Smooth muscle cell (in vitro differentiated cells): Measurements from ENCODE around the gene FITM2. TPM values are rescaled to one million over a fixed set of nuclear protein-coding genes. Genes with fewer than 3 reads are reported as not detected.

Source experiments
- DNase-seq: peaks from one replicate; lab custom pipeline; 2025; ENCODE audit not compliant: unreplicated experiment; lab: John Stamatoyannopoulos, UW
- H2AFZ ChIP-seq: fragments of 200-600 bp; sonication (generic); 2 replicates; pipeline ENCODE4 v1.6.0; 2016; ENCODE audit warnings: antibody characterized with exemption, low read depth, mild to moderate bottlenecking
- H3F3A ChIP-seq: fragments of 200-600 bp; sonication (generic); 2 replicates; pipeline ENCODE4 v1.6.0; 2017; ENCODE audit warnings: antibody characterized with exemption, low read depth
- H3K27ac ChIP-seq: fragments of 200-600 bp; sonication (generic); 2 replicates; pipeline ENCODE4 v1.5.1; 2016; ENCODE audit warnings: low read depth, mild to moderate bottlenecking
- H3K27me3 ChIP-seq: fragments of 200-600 bp; sonication (generic); 2 replicates; pipeline ENCODE4 v1.6.1; 2016; ENCODE audit warnings: low read depth, mild to moderate bottlenecking
- H3K36me3 ChIP-seq: fragments of 200-600 bp; sonication (generic); 2 replicates; pipeline ENCODE4 v1.5.1; 2016; ENCODE audit warnings: low read depth
- H3K4me1 ChIP-seq: fragments of 200-600 bp; sonication (generic); 2 replicates; pipeline ENCODE4 v1.5.1; 2016; ENCODE audit warnings: low read depth
- H3K4me2 ChIP-seq: fragments of 200-600 bp; sonication (generic); 2 replicates; pipeline ENCODE4 v1.6.0; 2016; ENCODE audit warnings: mild to moderate bottlenecking
- H3K4me3 ChIP-seq: fragments of 200-600 bp; sonication (generic); 2 replicates; pipeline ENCODE4 v1.5.1; 2016; ENCODE audit warnings: mild to moderate bottlenecking
- H3K79me2 ChIP-seq: fragments of 200-600 bp; sonication (generic); 2 replicates; pipeline ENCODE4 v1.6.0; 2016; ENCODE audit warnings: low read depth, mild to moderate bottlenecking
- H3K9ac ChIP-seq: fragments of 200-600 bp; sonication (generic); 2 replicates; pipeline ENCODE4 v1.6.0; 2016; ENCODE audit warnings: low read depth
- H3K9me3 ChIP-seq: fragments of 200-600 bp; sonication (generic); replicated peaks from 2 replicates; pipeline ENCODE4 v1.5.1; 2016; ENCODE audit warnings: low read depth
- H4K20me1 ChIP-seq: fragments of 200-600 bp; sonication (generic); 2 replicates; pipeline ENCODE4 v1.6.0; 2016; ENCODE audit warnings: low read depth
- CTCF ChIP-seq: fragments of 200-600 bp; sonication (generic); IDR thresholded peaks from 2 replicates; pipeline ENCODE4 v1.5.1; 2017; ENCODE audit warnings: borderline replicate concordance, mild to moderate bottlenecking, antibody characterized with exemption; ENCODE audit not compliant: insufficient read depth, poor library complexity, severe bottlenecking
- WGBS: methylation state at CpG from one replicate; pipeline ENCODE4 v1.1.7; 2016; ENCODE audit warnings: low lambda C conversion rate; 5-methylcytosine and 5-hydroxymethylcytosine counted together
- polyA plus RNA-seq: library from polyadenylated mRNA; unstranded; fragments of >200 nt; fragmentation: Nextera tagmentation; extraction: Ambion mirVana; gene quantifications from 2 replicates; pipeline ENCODE4 v1.2.1, GENCODE V29; 2016
- total RNA-seq: library from RNA; depleted of rRNA; stranded (reverse); fragments of >200 nt; gene quantifications from 2 replicates; pipeline ENCODE4 v1.2.3, GENCODE V29; 2014

The FITM2 gene
- total and polyA plus RNA-seq, 2 experiments from 2014 or later: 2.7 TPM

- Histone ChIP-seq H3F3A (no peaks in the 10 kb centered on the region), H2AFZ (no peak overlapping the region), H3K4me2 (no peak overlapping the region), H3K9ac (no peak overlapping the region), H3K79me2 (no peaks in the 10 kb centered on the region), H3K4me1 (no peaks in the 10 kb centered on the region), H3K27me3 (no peaks in the 10 kb centered on the region), H3K4me3 (no peak overlapping the region), H3K9me3 (no peaks in the 10 kb centered on the region), H3K27ac (no peak overlapping the region), H4K20me1 (no peaks in the 10 kb centered on the region), H3K36me3 (no peaks in the 10 kb centered on the region)
- TF ChIP-seq CTCF: no peak
- WGBS: 93% methylated on average over 4 of the region's 4 CpGs
- DNase-seq: no peak
Measured at GRCh38 chr20:44344723-44345122, 33.7 kb upstream of the FITM2 start.

GRCh38 chr20:44343162-44343675, 32.2 kb upstream of the FITM2 start:
- no peaks in the 10 kb centered on the region for H3K4me1 ChIP-seq
- no peak overlapping the region for H3K4me2 ChIP-seq
- H3K79me2 ChIP-seq: no peaks in the 10 kb centered on the region
- WGBS: 93% methylated on average over 12 of the region's 12 CpGs
- H3K9me3 ChIP-seq: no peaks in the 10 kb centered on the region
- no peak overlapping the region for H3K9ac ChIP-seq
- no peaks in the 10 kb centered on the region for H3K27me3 ChIP-seq
- H3K4me3 ChIP-seq: no peak overlapping the region
- H2AFZ ChIP-seq: no peak overlapping the region
- H3K27ac ChIP-seq: no peak overlapping the region
- DNase-seq: no peak
- no peaks in the 10 kb centered on the region for H4K20me1 ChIP-seq
- no peaks in the 10 kb centered on the region for H3F3A ChIP-seq
- no peaks in the 10 kb centered on the region for H3K36me3 ChIP-seq
- no peak for TF ChIP-seq CTCF

- WGBS: 36% methylated on average over 6 of the region's 6 CpGs
- no peak for DNase-seq
- no peaks in the 10 kb centered on the region for H4K20me1 ChIP-seq
- H2AFZ ChIP-seq: peak overlapping the region; percentile 46
- H3K27me3 ChIP-seq: no peaks in the 10 kb centered on the region
- TF ChIP-seq CTCF: no peak
- no peaks in the 10 kb centered on the region for H3K9me3 ChIP-seq
- peak overlapping the region; percentile 8 for H3K27ac ChIP-seq
- no peaks in the 10 kb centered on the region for H3K4me1 ChIP-seq
- H3K9ac ChIP-seq: no peak overlapping the region
- H3K36me3 ChIP-seq: no peaks in the 10 kb centered on the region
- no peaks in the 10 kb centered on the region for H3K79me2 ChIP-seq
- H3K4me3 ChIP-seq: no peak overlapping the region
- no peak overlapping the region for H3K4me2 ChIP-seq
- no peaks in the 10 kb centered on the region for H3F3A ChIP-seq
Measured at GRCh38 chr20:44342248-44342647, 31.2 kb upstream of the FITM2 start.

- Histone ChIP-seq H3K27ac (no peak within 1 kb of the TSS), H3K79me2 (no peaks in the 10 kb centered on the region), H3K4me1 (peaks cover 6% of the 10 kb centered on the region), H3K9ac (no peak within 1 kb of the TSS), H4K20me1 (no peaks in the 10 kb centered on the region), H2AFZ (peak within 1 kb of the TSS; percentile 73), H3F3A (no peaks in the 10 kb centered on the region), H3K9me3 (no peaks in the 10 kb centered on the region), H3K27me3 (no peaks in the 10 kb centered on the region), H3K4me3 (no peak within 1 kb of the TSS), H3K4me2 (peak within 1 kb of the TSS; percentile 3), H3K36me3 (no peaks in the 10 kb centered on the region)
- 82% methylated on average over 16 of the region's 16 CpGs for WGBS
- TF ChIP-seq CTCF: no peak
- DNase-seq: no peak
Measured at GRCh38 chr20:44336725-44337380, 25.9 kb upstream of the FITM2 start, which contains the start of gene R3HDML. R3HDML (plus strand) TSS chr20:44337043; CDS start chr20:44337158, 115 bp downstream.
